Inflammatory macrophage (primary cell): ENCODE results near the gene ENOSF1.
"Not testable (repeated sequence)": the region's sequence is repeated elsewhere in the genome, so short reads cannot be mapped to it uniquely, and the experiment has no call there.

ENCODE experiments used
- DNase-seq, 2 donors: peaks; one replicate each; pipeline ENCODE4 v3.0.0-alpha.2; 2020 to 2022
- total RNA-seq, 18 experiments: gene quantifications; one replicate each; lab custom pipeline; 2026; ENCODE audit warnings: mixed read lengths in 6 of 18, inconsistent platforms in 2 of 18; lab: John Stamatoyannopoulos, UW

ENOSF1 gene
- 24.5 to 107 (median 60.3) reads per million in 18 experiments for total RNA-seq

DNA sequence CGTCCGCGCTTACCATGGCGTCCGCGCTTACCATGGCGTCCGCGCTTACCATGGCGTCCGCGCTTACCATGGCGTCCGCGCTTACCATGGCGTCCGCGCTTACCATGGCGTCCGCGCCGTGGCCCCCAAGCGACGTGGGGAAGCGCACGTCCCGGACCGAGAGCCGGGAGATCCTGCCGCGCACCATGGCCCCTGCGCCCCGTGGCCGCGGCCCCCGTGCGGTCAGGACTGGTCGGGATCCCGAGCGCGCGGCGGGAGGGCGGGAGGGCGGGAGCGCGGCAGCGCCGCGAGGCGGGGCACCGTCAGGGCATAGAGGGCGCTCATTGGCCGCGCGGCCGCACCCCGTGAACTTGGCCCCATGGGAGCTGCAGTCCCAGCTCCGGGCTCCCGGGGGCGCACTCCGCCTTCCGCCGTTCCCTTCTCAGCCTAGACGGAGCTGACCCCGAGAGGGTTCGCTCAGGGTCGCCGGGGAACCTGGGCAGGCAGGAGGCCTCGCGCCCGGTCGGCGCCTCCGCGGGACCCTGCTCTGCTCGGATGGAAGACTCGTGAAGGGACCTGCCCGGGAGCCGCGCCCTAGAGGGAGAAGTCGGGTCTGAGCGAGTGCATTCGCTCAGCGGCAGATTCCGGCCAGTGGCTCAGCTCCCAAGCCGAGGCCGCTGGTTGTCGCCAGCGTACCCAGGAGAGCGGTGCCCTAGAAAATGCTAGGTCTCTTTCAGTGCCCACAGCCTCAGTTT lies at the start of gene ENOSF1:
TSS of gene ENOSF1 (minus strand) at position 230 of the 734 bp plus-strand sequence. CDS start at position 187, 43 bp downstream.
- peak; percentile 78 to 92 for DNase-seq

DNA sequence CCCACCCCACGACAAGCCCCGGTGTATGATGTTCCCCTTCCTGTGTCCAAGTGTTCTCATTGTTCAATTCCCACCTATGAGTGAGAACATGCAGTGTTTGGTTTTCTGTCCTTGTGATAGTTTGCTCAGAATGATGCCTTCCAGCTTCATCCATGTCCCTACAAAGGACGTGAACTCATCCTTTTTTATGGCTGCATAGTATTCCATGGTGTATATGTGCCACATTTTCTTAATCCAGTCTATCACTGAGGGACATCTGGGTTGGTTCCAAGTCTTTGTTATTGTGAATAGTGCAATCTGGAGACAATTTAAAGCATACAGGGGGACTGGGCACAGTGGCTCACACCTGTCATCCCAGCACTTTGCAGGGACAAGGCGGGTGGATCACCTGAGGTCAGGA lies 47.4 kb upstream of the ENOSF1 start:
- not testable (repeated sequence) for DNase-seq

GRCh38 chr18:755506-755905 lies 43.1 kb upstream of the ENOSF1 start:
- DNase-seq: no peak

DNA sequence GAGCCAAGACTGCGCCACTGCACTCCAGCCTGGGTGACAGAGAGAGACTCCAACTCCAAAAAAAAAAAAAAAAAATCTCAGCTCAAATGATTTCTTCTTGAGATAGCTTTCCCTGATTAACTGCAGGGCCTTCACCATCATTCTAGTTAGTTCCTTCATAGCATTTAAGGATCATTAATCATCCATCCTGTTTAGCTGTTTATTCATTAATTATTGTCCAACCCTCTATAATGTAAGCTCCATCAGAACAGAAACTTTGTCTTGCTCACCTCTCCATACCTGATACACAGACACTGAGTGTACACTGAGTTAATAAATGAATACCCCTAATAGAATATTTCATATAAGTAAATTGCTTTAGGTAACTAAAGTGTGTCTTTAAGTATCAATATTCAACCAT lies 42.2 kb upstream of the ENOSF1 start:
- DNase-seq: no peak

DNA sequence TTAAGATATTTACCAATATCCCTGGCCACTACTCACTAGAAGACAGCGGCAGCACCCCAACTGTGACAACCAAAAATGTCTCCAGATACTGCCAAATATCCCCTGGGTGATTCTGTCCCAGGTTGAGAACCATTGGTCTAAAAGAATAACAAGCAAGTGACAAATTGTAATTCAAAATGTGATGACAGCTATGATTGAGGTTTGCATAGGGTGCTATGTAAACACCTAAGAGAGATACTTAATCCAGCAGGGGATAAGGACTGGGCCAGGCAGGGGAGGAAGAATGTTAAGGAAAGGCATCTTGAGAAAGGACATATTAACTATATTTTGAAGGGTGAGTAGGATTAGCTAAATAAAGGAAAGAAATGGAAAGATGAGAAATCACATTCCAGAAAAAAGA lies 38.0 kb upstream of the ENOSF1 start:
- no peak for DNase-seq

DNA sequence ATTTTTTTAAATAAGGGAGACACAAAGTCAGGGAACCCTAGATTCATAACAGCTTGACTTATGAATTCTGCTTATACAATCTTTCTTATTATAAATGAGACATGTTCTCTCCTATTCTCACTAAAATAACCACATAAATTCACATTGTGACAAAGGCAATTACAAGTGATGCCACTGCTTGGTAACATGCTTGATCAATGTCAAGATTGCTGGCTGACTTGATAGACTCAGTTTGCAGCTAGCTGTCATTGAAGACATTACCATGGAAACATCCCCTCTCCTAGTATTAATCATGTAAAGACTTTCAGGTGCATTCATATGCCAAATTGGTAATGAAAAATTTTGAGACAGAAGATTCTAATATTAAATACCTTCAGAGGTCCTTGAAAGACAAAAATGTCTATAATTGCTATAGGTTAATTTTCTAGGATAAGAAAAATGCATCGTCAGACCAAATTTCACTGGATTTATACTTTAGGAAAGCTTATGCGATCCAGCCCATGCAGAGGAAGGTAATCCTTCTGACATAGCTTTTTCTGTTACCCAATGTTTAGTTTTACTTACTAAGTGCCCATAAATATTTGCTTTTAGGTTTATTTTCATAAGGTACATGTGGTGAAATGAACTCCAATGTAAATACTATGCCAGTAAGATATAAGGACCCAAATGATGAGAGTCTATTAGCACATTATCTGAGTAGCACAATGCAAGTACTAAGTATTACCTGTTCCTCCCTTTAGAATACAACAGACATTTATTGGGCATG lies 32.6 kb upstream of the ENOSF1 start:
- DNase-seq: no peak

- DNase-seq: peak; percentile 27 to 60
These were observed 29.6 kb upstream of the ENOSF1 start for GRCh38 chr18:741931-742512.

DNA sequence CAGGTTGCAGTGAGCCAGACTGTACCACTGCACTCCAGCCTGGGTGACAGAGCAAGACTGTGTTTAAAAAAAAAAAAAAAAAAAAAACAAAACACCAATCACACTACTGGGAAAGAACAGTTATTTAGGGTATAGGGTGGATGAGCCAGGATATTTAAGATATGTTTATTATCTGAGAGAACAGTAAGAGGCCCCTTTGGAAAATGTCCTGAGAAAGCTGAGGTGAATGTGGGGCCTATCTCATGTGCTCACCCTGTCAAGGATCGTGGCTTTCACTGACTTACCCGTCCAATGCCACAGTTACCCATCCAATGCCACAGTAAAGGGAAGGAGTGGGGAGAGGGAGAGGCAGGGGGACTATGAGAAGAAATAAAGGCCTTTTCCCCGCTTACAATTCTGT lies 19.9 kb upstream of the ENOSF1 start:
- DNase-seq: no peak

DNA sequence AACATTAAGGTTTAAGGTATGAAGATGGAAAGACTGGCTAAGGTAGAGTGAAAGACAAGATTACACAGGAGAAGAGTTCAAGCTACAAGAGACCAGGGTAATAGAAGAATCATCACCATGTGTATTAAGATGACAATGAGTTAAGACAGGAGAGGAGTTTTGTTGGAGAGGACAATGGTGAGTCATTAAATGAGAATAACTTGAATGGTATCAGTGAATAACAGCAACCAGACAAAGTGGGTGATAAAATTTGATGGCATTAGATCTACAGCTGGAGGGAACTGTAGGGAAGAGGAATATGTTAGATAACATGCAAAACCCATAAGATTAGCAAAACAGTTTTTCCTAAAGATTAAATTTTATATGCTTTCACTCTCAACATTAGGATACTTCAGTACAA lies 18.8 kb upstream of the ENOSF1 start:
- DNase-seq: no peak

GRCh38 chr18:730692-731091 lies 18.3 kb upstream of the ENOSF1 start:
- DNase-seq: no peak

DNA sequence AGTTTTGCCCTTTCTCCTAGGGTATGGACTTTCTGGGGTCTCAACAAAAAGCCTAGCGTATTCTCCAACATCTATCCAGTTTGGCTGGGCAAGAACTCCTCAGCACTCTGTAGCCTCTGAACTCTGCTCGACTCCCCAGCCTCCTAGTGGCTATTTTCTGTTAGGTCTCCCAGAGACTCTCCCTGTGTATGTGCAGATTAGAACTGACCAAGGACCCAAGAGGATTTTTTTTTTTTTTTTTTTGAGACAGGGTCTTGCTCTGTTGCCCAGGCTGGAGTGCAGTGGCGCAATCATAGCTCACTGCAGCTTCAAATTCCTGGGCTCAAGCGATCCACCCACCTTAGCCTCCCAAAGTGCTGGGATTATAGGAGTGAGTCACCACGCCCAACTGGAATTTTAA lies 17.7 kb upstream of the ENOSF1 start:
- peak in 1 of 2 donors; percentile 12 for DNase-seq

GRCh38 chr18:725646-726045 lies 13.2 kb upstream of the ENOSF1 start:
- peak; percentile 36 to 44 for DNase-seq

- DNase-seq: no peak
These were observed 11.2 kb upstream of the ENOSF1 start for GRCh38 chr18:723541-724080.

GRCh38 chr18:717003-717402 lies 4.6 kb upstream of the ENOSF1 start:
- no peak for DNase-seq

GRCh38 chr18:715626-716025 lies 3.2 kb upstream of the ENOSF1 start:
- DNase-seq: no peak

DNA sequence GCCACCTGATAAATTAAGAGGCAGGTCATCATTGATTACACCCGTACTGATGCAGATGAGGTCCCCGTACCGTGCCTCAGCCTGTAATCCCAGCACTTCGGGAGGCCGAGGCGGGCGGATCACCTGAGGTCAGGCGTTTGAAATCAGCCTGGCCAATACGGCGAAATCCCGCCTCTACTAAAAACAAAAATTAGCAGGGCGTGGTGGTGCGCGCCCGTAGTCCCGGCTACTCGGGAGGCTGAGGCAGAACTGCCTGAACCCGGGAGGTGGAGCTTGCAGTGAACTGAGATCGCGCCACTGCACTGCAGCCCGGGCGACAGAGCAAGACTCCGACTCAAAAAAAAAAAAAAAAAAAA lies 683 bp upstream of the ENOSF1 start:
- DNase-seq: no peak

- peak; percentile 90 to 92 for DNase-seq
These were observed 601 bp downstream of the ENOSF1 start for GRCh38 chr18:711657-712400.

DNA sequence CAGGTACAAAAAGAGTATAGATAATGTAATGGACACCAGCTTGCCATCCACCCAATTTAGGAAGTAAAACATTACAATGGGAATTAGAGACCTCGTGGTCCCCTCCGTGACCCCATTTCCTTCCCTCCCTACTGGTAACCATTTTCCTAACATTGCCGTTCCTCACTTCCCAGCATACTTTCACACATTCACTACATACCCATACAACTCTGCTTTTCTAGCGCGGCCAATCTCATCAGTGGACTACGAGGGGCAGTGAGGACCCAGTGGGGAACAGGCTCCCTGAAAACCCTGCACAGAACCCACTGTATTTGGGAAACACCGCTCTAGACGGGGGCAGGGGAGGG lies 1.1 kb downstream of the ENOSF1 start:
- DNase-seq: peak; percentile 40 to 41

GRCh38 chr18:710418-711300 lies 1.8 kb downstream of the ENOSF1 start:
- DNase-seq: no peak

DNA sequence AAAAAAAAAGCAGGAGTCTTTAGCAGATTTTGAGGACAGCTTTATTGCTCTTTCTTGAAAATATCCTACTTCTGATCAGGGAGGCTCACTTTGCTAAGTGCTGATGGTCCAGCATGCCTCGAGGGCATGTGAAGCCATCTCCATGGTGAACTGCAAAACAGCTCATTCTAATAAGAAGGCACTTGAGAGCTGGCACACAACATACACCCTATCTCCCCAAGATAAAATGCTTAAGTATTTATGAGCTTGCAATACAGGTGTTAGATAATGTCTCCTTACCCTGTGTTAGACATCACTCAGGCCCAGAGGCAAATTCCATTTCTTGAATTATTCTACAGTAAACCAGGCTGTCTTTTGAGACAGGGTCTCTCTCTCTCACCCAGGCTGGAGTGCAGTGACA lies 2.7 kb downstream of the ENOSF1 start:
- no peak for DNase-seq

- no peak for DNase-seq
These were observed 4.3 kb downstream of the ENOSF1 start for GRCh38 chr18:708096-708495.

- DNase-seq: no peak
These were observed 6.0 kb downstream of the ENOSF1 start for GRCh38 chr18:706405-706804.
